GM19099 (cell line): ENCODE measurements around the gene KCNG1.

ENCODE experiments used
- POLR2A ChIP-seq: IDR thresholded peaks from 3 replicates; pipeline ENCODE4 v1.6.1; 2011; ENCODE audit warnings: low read depth; ENCODE audit not compliant: insufficient read length; ENCODE audit errors: extremely low read depth

The KCNG1 gene, protein sequence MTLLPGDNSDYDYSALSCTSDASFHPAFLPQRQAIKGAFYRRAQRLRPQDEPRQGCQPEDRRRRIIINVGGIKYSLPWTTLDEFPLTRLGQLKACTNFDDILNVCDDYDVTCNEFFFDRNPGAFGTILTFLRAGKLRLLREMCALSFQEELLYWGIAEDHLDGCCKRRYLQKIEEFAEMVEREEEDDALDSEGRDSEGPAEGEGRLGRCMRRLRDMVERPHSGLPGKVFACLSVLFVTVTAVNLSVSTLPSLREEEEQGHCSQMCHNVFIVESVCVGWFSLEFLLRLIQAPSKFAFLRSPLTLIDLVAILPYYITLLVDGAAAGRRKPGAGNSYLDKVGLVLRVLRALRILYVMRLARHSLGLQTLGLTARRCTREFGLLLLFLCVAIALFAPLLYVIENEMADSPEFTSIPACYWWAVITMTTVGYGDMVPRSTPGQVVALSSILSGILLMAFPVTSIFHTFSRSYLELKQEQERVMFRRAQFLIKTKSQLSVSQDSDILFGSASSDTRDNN

DNA sequence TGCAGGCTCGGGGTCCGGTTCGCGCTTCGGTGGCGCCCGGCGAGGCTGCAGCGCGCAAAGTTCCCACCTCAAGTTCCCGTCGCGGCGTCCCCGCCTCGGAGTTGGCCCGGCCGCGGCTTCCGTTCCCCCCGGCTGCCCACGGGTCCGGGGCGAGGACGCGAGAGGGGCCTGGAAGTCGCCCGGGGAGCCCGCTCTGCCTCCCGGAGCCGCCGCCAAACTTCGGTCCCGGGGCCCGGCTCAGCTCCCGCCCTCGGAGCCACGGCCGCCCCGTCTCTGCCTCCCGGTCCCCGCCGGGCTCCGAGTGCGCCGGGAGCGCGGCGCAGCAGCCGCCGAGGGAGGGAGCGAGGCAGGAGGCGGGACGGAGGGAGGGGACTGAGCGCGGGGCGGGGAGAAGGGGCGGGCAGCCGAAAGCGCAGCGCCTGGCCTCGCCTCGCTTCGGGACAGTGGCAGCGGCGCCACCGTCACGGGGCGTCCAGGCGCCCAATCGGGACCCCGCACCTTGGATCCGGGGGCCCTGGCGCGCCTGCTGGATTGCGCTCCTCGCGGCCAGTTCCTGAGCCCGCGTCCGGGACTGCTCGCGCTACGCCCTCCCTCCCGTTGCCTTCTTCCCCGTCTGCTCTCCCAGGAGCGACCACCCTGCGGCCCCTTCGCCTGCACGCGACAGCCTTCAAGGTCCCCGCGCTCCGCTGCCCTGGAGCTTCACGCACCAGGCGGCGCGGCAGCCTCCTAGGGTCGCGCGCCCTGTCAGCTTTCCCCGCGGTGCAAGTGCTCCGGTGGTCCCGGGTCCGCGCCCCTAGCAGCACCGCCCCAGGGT is at the start of gene KCNG1:
Gene KCNG1, minus strand, starts transcription at position 305 of the 814 bp plus-strand sequence. CDS start 12,769 bp downstream, outside the sequence.
- TF ChIP-seq POLR2A: no peak

- no peak for TF ChIP-seq POLR2A
Observed at GRCh38 chr20:51070621-51071020, 47.7 kb upstream of the KCNG1 start.

GRCh38 chr20:51067792-51068191 is 44.9 kb upstream of the KCNG1 start:
- TF ChIP-seq POLR2A: no peak

DNA sequence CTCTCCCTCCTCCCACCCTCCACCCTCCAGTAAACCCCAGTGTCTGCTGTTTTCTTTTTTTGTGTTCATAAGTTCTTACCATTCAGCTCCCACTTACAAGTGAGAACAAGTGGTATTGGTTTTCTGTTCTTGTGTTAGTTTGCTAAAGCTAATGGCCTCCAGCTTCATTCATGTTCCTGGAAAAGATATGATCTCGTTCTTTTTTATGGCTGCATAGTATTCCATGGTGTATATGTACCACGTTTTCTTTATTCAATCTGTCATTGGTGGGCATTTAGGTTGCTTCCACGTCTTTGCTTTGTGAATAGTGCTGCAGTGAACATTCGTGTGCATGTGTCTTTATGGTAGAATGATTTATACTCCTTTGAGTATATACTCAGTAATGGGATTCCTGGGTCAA is 42.7 kb upstream of the KCNG1 start:
- no peak for TF ChIP-seq POLR2A

GRCh38 chr20:51064137-51064536 is 41.2 kb upstream of the KCNG1 start:
- no peak for TF ChIP-seq POLR2A

DNA sequence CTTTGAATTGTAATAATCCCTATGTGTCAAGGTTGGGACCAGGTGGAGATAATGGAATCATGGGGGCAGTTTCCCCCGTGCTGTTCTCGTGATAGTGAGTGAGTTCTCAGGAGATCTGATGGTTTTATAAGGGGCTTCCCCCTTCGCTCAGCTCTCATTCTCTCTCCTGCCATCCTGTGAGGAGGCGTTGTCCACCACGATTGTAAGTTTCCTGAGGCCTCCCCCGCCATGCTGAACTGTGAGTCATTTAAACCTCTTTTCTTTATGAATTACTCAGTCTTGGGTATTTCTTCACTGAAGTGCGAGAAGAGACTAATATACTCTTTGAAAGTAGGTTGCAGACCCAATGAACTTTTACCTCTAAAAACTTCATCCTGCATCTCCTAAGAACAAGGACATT is 39.2 kb upstream of the KCNG1 start:
- TF ChIP-seq POLR2A: no peak

GRCh38 chr20:51061418-51062045 is 38.6 kb upstream of the KCNG1 start:
- TF ChIP-seq POLR2A: no peak

DNA sequence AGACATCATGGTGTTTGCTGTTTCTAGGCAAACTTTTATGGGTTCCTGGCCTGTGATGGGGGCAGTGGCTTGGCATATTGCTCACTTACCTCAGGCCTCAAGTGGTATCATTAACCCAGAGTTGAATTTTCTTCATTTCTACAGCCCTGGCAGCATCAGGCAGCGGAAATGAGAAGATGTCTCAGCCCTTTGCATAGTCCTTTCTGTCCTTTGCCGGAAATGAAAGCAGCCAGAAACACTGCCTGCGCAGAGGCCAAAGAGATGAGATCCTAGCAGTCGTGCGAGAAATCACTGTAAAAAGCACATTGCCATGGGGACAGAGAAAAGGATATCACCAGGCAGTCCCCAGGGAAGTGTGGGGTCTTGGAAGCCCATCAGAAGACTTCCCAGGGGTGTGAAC is 37.4 kb upstream of the KCNG1 start:
- TF ChIP-seq POLR2A: no peak

GRCh38 chr20:51059862-51060261 is 37.0 kb upstream of the KCNG1 start:
- no peak for TF ChIP-seq POLR2A

DNA sequence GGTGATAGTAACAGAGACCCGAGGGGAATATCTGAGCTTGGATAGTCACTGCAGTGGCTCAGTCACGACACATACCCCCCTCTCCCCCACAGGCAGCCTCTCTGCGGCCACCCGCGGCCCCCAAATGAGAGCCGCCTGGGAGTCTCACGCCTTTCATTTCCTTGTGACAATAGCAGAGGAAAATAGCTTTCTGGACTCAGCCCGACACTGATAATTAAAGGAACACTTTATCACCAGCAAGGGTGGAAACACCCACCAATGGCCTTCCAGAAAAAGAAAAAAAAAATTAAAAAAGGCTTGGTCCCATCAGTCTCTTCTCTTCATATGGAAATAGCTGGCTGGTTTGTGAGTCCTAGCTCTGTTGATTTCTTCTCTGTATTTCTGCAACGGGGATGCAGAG is 35.1 kb upstream of the KCNG1 start:
- no peak for TF ChIP-seq POLR2A

DNA sequence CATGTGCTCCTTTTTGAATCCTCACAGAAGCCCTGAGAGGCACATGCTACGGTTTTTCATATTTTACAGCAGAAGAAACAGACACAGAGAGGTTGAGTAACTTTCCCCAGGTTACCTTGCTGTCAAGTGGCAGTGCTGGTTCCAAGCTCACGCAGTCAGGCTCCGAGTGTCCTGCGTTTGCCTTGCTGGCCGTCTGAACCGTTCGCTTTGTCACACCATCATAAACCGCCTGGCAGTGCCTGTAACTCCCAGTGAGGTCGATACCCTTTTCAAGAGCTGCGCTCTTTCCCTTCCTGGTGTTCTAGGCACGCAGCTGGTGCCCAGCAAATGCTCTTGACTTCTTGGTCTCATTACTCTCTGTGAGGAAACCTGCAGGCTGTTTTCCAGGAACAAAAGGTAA is 31.3 kb upstream of the KCNG1 start:
- no peak for TF ChIP-seq POLR2A

DNA sequence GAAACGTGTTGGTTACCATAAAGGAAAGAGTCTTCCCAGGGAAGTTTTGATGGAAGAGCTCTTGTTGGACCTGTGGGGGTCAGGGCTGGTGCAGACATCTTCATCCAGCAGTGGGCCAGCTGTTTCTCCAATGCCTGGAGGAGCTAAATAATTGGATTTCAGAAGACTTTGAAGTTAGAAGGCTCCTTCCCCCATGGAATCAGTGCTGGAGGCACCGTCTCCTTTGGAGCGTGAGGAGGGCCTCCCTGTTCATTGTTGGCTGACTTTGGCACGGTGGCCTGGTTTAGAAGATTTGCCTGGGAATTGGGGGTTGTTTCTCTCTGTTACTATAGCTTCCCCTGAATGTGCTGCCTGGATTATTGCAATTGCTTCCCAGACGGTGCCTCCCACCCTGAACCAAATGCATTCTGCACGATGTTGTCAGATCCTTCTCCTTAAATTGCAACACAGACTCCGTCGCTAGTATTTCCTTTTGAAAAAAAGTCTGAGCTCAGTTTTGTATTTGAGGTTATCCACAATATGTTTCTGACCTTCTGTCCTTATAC is 27.7 kb upstream of the KCNG1 start:
- TF ChIP-seq POLR2A: no peak

- TF ChIP-seq POLR2A: no peak
Observed at GRCh38 chr20:51046021-51046985, 23.4 kb upstream of the KCNG1 start.

- no peak for TF ChIP-seq POLR2A
Observed at GRCh38 chr20:51044796-51045195, 21.9 kb upstream of the KCNG1 start.
